Activated CD4-positive, alpha-beta memory T cell treated with anti-CD3 and anti-CD28 coated beads, Interleukin-2, amount 10 ng/mL, durations not matched to agents 7 days and 5 days (primary cell): ENCODE data around the gene GMEB2. TPM values are rescaled to one million over a fixed set of nuclear protein-coding genes. Genes with fewer than 3 reads are reported as not detected.
"Not testable (repeated sequence)": the region's sequence is repeated elsewhere in the genome, so short reads cannot be mapped to it uniquely, and the experiment has no call there.

Source experiments
- CTCF ChIA-PET: fragments of 350-600 bp; sonication (Branson Sonifier 250); formaldehyde crosslinking; loops from one replicate; lab custom pipeline; 2021; ENCODE audit warnings: antibody characterized with exemption, inconsistent platforms; lab: Charles Lee
- POLR2A ChIA-PET: fragments of 350-600 bp; sonication (Branson Sonifier 250); formaldehyde crosslinking; loops from one replicate; lab custom pipeline; 2021; ENCODE audit warnings: antibody characterized with exemption; lab: Charles Lee
- DNase-seq: peaks from one replicate; pipeline ENCODE4 v3.0.0-alpha.2; 2020
- H3K27ac Mint-ChIP-seq: one replicate; pipeline ENCODE4 v1.8.0; 2021; ENCODE audit warnings: mild to moderate bottlenecking, mixed read lengths
- H3K27me3 Mint-ChIP-seq: one replicate; pipeline ENCODE4 v1.8.0; 2021; ENCODE audit warnings: mixed read lengths
- H3K36me3 Mint-ChIP-seq: one replicate; pipeline ENCODE4 v1.8.0; 2021; ENCODE audit warnings: low read depth, mixed read lengths
- H3K4me1 Mint-ChIP-seq: one replicate; pipeline ENCODE4 v1.8.0; 2021; ENCODE audit warnings: mixed read lengths
- H3K4me3 Mint-ChIP-seq: one replicate; pipeline ENCODE4 v1.8.0; 2021; ENCODE audit warnings: mild to moderate bottlenecking, mixed read lengths
- H3K9me3 Mint-ChIP-seq: one replicate; pipeline ENCODE4 v1.8.0; 2021; ENCODE audit warnings: mixed read lengths
- total RNA-seq, 2 experiments: library from RNA; stranded (reverse); gene quantifications; one replicate each; pipeline ENCODE4 v1.2.3, GENCODE V29; 2021

Gene GMEB2
- total RNA-seq, 2 experiments from 2014 or later = 17.9 to 18.5 TPM

- Mint-ChIP-seq H3K9me3 (no peaks in the 10 kb centered on the region), H3K27me3 (peaks cover 3% of the 10 kb centered on the region), H3K36me3 (peaks cover 10% of the 10 kb centered on the region), H3K27ac (peak overlapping the region; percentile 71), H3K4me1 (peaks cover 31% of the 10 kb centered on the region), H3K4me3 (peak overlapping the region; percentile 69)
- ChIA-PET CTCF (interaction anchor here (0.6 to 2.9 kb wide), 21 partner anchors 10 to 223 kb away, joined by 3 to 28 read pairs (median 6); partner anchors contain the start of genes GMEB2, HELZ2, LIME1 and PPDPF), POLR2A (interaction anchor here (0.6 to 8.4 kb wide), 24 partner anchors 10 to 338 kb away, joined by 3 to 282 read pairs (median 5); partner anchors contain the start of genes ARFRP1, GMEB2, HELZ2 and PPDPF)
- peak; percentile 97 for DNase-seq
Observed at GRCh38 chr20:63641792-63642523, 15.1 kb upstream of the GMEB2 start.

- CTCF ChIA-PET = interaction anchor here (0.6 to 2.9 kb wide), 22 partner anchors 9 to 224 kb away, joined by 3 to 28 read pairs (median 6); partner anchors contain the start of genes GMEB2, HELZ2, LIME1 and PPDPF
- peak overlapping the region; percentile 69 for H3K4me3 Mint-ChIP-seq
- peaks cover 10% of the 10 kb centered on the region for H3K36me3 Mint-ChIP-seq
- POLR2A ChIA-PET = interaction anchor here (0.6 to 8.4 kb wide), 24 partner anchors 11 to 339 kb away, joined by 3 to 282 read pairs (median 5); partner anchors contain the start of genes ARFRP1, GMEB2, HELZ2 and PPDPF
- peak; percentile 74 for DNase-seq
- H3K4me1 Mint-ChIP-seq = peaks cover 34% of the 10 kb centered on the region
- no peaks in the 10 kb centered on the region for H3K9me3 Mint-ChIP-seq
- H3K27me3 Mint-ChIP-seq = peaks cover 3% of the 10 kb centered on the region
- peak overlapping the region; percentile 85 for H3K27ac Mint-ChIP-seq
Observed at GRCh38 chr20:63641146-63641791, 14.4 kb upstream of the GMEB2 start.

GRCh38 chr20:63640686-63641085 is 13.8 kb upstream of the GMEB2 start:
- CTCF ChIA-PET = interaction anchor here (0.8 to 2.3 kb wide), 3 partner anchors 38 to 120 kb away, joined by 3 to 28 read pairs (median 7); partner anchors contain the start of genes PPDPF and PTK6
- H3K27me3 Mint-ChIP-seq, H3K9me3 Mint-ChIP-seq, H3K36me3 Mint-ChIP-seq: not testable (repeated sequence)
- Mint-ChIP-seq H3K4me3 (peak overlapping the region; percentile 75), H3K27ac (peak overlapping the region; percentile 84), H3K4me1 (peaks cover 37% of the 10 kb centered on the region)
- peak; percentile 39 for DNase-seq
- POLR2A ChIA-PET = interaction anchor here (1.2 to 8.4 kb wide), 8 partner anchors 12 to 120 kb away, joined by 4 to 282 read pairs (median 8); partner anchors contain the start of genes ARFRP1, GMEB2, PPDPF and PTK6

- Mint-ChIP-seq H3K4me1 (peaks cover 43% of the 10 kb centered on the region), H3K27ac (peak overlapping the region; percentile 99), H3K36me3 (peaks cover 10% of the 10 kb centered on the region), H3K27me3 (peaks cover 3% of the 10 kb centered on the region), H3K4me3 (peak overlapping the region; percentile 82), H3K9me3 (no peaks in the 10 kb centered on the region)
- POLR2A ChIA-PET = interaction anchor here (1.2 to 8.4 kb wide), 4 partner anchors 11 to 119 kb away, joined by 3 to 282 read pairs (median 13); partner anchors contain the start of genes GMEB2 and PPDPF
- CTCF ChIA-PET = no interaction called here
- DNase-seq = no peak
Observed at GRCh38 chr20:63640086-63640485, 13.2 kb upstream of the GMEB2 start.

- peak; percentile 84 for DNase-seq
- Mint-ChIP-seq H3K9me3 (no peaks in the 10 kb centered on the region), H3K4me3 (peak overlapping the region; percentile 82), H3K27ac (peak overlapping the region; percentile 99), H3K27me3 (peaks cover under 1% of the 10 kb centered on the region), H3K36me3 (peaks cover 10% of the 10 kb centered on the region), H3K4me1 (peaks cover 50% of the 10 kb centered on the region)
- CTCF ChIA-PET = interaction anchor here (1.0 to 1.8 kb wide), 5 partner anchors 11 to 102 kb away, joined by 3 to 14 read pairs (median 4); partner anchors contain the start of genes GMEB2 and RTEL1
- POLR2A ChIA-PET = interaction anchor here (0.8 to 8.4 kb wide), 10 partner anchors 11 to 225 kb away, joined by 3 to 282 read pairs (median 4); partner anchors contain the start of genes GMEB2, HELZ2, PPDPF and RTEL1
Observed at GRCh38 chr20:63639093-63639975, 12.4 kb upstream of the GMEB2 start.

GRCh38 chr20:63636752-63637628 is 10.1 kb upstream of the GMEB2 start:
- Mint-ChIP-seq H3K4me1 (peaks cover 54% of the 10 kb centered on the region), H3K27ac (peak overlapping the region; percentile 87), H3K4me3 (no peak overlapping the region), H3K27me3 (no peaks in the 10 kb centered on the region), H3K36me3 (peaks cover 10% of the 10 kb centered on the region), H3K9me3 (no peaks in the 10 kb centered on the region)
- DNase-seq = no peak
- CTCF ChIA-PET = no interaction called here
- POLR2A ChIA-PET = interaction anchor here (0.8 to 8.4 kb wide), 6 partner anchors 8 to 341 kb away, joined by 3 to 282 read pairs (median 9); partner anchors contain the start of genes GMEB2, HELZ2, RTEL1 and STMN3

GRCh38 chr20:63635431-63636141 is 8.7 kb upstream of the GMEB2 start:
- peak overlapping the region; percentile 49 for H3K4me3 Mint-ChIP-seq
- ChIA-PET CTCF (no interaction called here), POLR2A (interaction anchor here (0.7 to 8.4 kb wide), 13 partner anchors 7 to 342 kb away, joined by 3 to 282 read pairs (median 4); partner anchors contain the start of genes ARFRP1, GMEB2, LIME1 and PPDPF)

GRCh38 chr20:63633732-63634131 is 6.8 kb upstream of the GMEB2 start:
- POLR2A ChIA-PET = interaction anchor here (9.8 kb wide), 1 partner anchor 5 kb away, joined by 282 read pairs; no protein-coding TSS in a partner anchor
- Mint-ChIP-seq H3K27ac (peak overlapping the region; percentile 72), H3K36me3 (peaks cover 18% of the 10 kb centered on the region), H3K27me3 (no peaks in the 10 kb centered on the region), H3K4me1 (peaks cover 53% of the 10 kb centered on the region), H3K4me3 (no peak overlapping the region), H3K9me3 (no peaks in the 10 kb centered on the region)
- CTCF ChIA-PET = interaction anchor here (3.1 kb wide), 1 partner anchor 8 kb away, joined by 8 read pairs; no protein-coding TSS in a partner anchor
- no peak for DNase-seq

More at GRCh38 chr20:63635431-63636141, 8.7 kb upstream of the GMEB2 start:
- no peaks in the 10 kb centered on the region for H3K9me3 Mint-ChIP-seq
- peaks cover 13% of the 10 kb centered on the region for H3K36me3 Mint-ChIP-seq
- DNase-seq = peak; percentile 86
- H3K27me3 Mint-ChIP-seq = no peaks in the 10 kb centered on the region
- peak overlapping the region; percentile 96 for H3K27ac Mint-ChIP-seq
- peaks cover 56% of the 10 kb centered on the region for H3K4me1 Mint-ChIP-seq

- not testable (repeated sequence) for H3K9me3 Mint-ChIP-seq, H3K27me3 Mint-ChIP-seq, DNase-seq, H3K27ac Mint-ChIP-seq, H3K4me3 Mint-ChIP-seq
- ChIA-PET CTCF (interaction anchor here (3.1 kb wide), 1 partner anchor 10 kb away, joined by 8 read pairs; no protein-coding TSS in a partner anchor), POLR2A (interaction anchor here (9.8 kb wide), 1 partner anchor 7 kb away, joined by 282 read pairs; no protein-coding TSS in a partner anchor)
- peaks cover 44% of the 10 kb centered on the region for H3K4me1 Mint-ChIP-seq
- H3K36me3 Mint-ChIP-seq = peaks cover 22% of the 10 kb centered on the region
Observed at GRCh38 chr20:63631426-63631825, 4.5 kb upstream of the GMEB2 start.

GRCh38 chr20:63630956-63631355 is 4.1 kb upstream of the GMEB2 start:
- Mint-ChIP-seq H3K4me1 (peaks cover 44% of the 10 kb centered on the region), H3K36me3 (peaks cover 22% of the 10 kb centered on the region)
- ChIA-PET POLR2A (interaction anchor here (9.8 kb wide), 1 partner anchor 8 kb away, joined by 282 read pairs; no protein-coding TSS in a partner anchor), CTCF (interaction anchor here (3.1 kb wide), 1 partner anchor 11 kb away, joined by 8 read pairs; no protein-coding TSS in a partner anchor)
- not testable (repeated sequence) for H3K9me3 Mint-ChIP-seq, H3K4me3 Mint-ChIP-seq, DNase-seq, H3K27ac Mint-ChIP-seq, H3K27me3 Mint-ChIP-seq
